ENCODE data around the gene KPNA3. TPM values are rescaled to one million over a fixed set of nuclear protein-coding genes. Genes with fewer than 3 reads are reported as not detected.

Gene KPNA3
- total and polyA plus RNA-seq, 4 donors = 16.2 to 41.6 (median 24.1) TPM

- ATAC-seq (ENCODE audit: insufficient read depth, low FRiP score) = no peak
- H3K4me1 ChIP-seq (ENCODE audit: control insufficient read depth in 5 of 5, insufficient read depth in 5 of 5, low read length in 5 of 5) = peaks cover 0 to 53% (median 2%) of the 10 kb centered on the region in 5 donors
- TF ChIP-seq CTCF (IDR thresholded peaks at IDR 0.05; ENCODE audit: control extremely low read depth, extremely low read depth) = no peak
- no peaks in the 10 kb centered on the region for H3K36me3 ChIP-seq (ENCODE audit: control insufficient read depth in 4 of 4, insufficient read depth in 4 of 4, low read length in 4 of 4)
- H3K27ac ChIP-seq (ENCODE audit: low read depth in 1 of 2, low read length in 1 of 2) = no peak overlapping the region
- H3K9ac ChIP-seq (ENCODE audit: insufficient read depth in 1 of 2, low read length in 2 of 2) = no peak overlapping the region
- no peak for DNase-seq
- H3K9me3 ChIP-seq (ENCODE audit: control insufficient read depth in 4 of 4, insufficient read depth in 3 of 4, low read length in 3 of 4) = no peaks in the 10 kb centered on the region
- H3K27me3 ChIP-seq (ENCODE audit: control insufficient read depth in 3 of 3, insufficient read depth in 3 of 3, low read length in 2 of 3) = no peaks in the 10 kb centered on the region
- 89 to 90% methylated on average over 5 of the region's 5 CpGs for WGBS, 2 donors
- H3K4me3 ChIP-seq = no peak overlapping the region
Measured at GRCh38 chr13:49784886-49785570, 7.5 kb downstream of the KPNA3 start.

- Histone ChIP-seq H3K4me1 (ENCODE audit: control insufficient read depth in 5 of 5, insufficient read depth in 5 of 5, low read length in 5 of 5) (peaks cover 0 to 53% (median 0%) of the 10 kb centered on the region in 5 donors), H3K27ac (ENCODE audit: low read depth in 1 of 2, low read length in 1 of 2) (no peak overlapping the region), H3K36me3 (ENCODE audit: control insufficient read depth in 4 of 4, insufficient read depth in 4 of 4, low read length in 4 of 4) (no peaks in the 10 kb centered on the region), H3K4me3 (no peak overlapping the region), H3K9ac (ENCODE audit: insufficient read depth in 1 of 2, low read length in 2 of 2) (no peak overlapping the region), H3K27me3 (ENCODE audit: control insufficient read depth in 3 of 3, insufficient read depth in 3 of 3, low read length in 2 of 3) (no peaks in the 10 kb centered on the region), H3K9me3 (ENCODE audit: control insufficient read depth in 4 of 4, insufficient read depth in 3 of 4, low read length in 3 of 4) (no peaks in the 10 kb centered on the region)
- TF ChIP-seq CTCF (IDR thresholded peaks at IDR 0.05; ENCODE audit: control extremely low read depth, extremely low read depth) = no peak
- 97 to 98% methylated on average over 4 of the region's 4 CpGs for WGBS, 2 donors
- ATAC-seq (ENCODE audit: insufficient read depth, low FRiP score) (no peak), DNase-seq (no peak)
Measured at GRCh38 chr13:49783865-49784264, 8.6 kb downstream of the KPNA3 start.

GRCh38 chr13:49782784-49783183, 9.7 kb downstream of the KPNA3 start:
- no peak overlapping the region for H3K27ac ChIP-seq (ENCODE audit: low read depth in 1 of 2, low read length in 1 of 2)
- no peak overlapping the region for H3K4me3 ChIP-seq
- 90 to 100% methylated on average over 2 of the region's 2 CpGs for WGBS, 2 donors
- no peak overlapping the region for H3K9ac ChIP-seq (ENCODE audit: insufficient read depth in 1 of 2, low read length in 2 of 2)
- TF ChIP-seq CTCF (IDR thresholded peaks at IDR 0.05; ENCODE audit: control extremely low read depth, extremely low read depth) = no peak
- H3K27me3 ChIP-seq (ENCODE audit: control insufficient read depth in 3 of 3, insufficient read depth in 3 of 3, low read length in 2 of 3) = no peaks in the 10 kb centered on the region
- no peak for ATAC-seq (ENCODE audit: insufficient read depth, low FRiP score)
- H3K36me3 ChIP-seq (ENCODE audit: control insufficient read depth in 4 of 4, insufficient read depth in 4 of 4, low read length in 4 of 4) = no peaks in the 10 kb centered on the region
- DNase-seq = no peak
- H3K4me1 ChIP-seq (ENCODE audit: control insufficient read depth in 5 of 5, insufficient read depth in 5 of 5, low read length in 5 of 5) = peaks cover 0 to 48% (median 0%) of the 10 kb centered on the region in 5 donors
- H3K9me3 ChIP-seq (ENCODE audit: control insufficient read depth in 4 of 4, insufficient read depth in 3 of 4, low read length in 3 of 4) = no peaks in the 10 kb centered on the region

DNA sequence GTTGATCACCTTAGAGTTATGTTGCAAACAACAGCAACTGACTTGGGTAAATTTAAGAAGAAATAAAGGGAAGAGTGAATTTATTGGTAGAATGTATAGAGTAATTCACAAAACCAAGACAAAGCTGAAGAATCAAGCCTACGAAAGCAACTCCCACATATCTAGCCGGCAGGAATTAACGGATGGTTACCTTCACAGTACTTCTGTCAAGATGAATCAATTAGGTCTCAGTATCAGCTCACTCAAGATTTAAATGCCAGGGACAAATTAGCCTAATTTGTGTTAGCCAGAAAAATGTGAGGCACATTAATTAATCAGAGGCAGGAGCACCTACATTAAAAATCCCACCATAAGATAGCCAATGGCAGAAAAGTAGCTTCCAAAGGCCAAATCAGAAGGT, 10.7 kb downstream of the KPNA3 start:
- Histone ChIP-seq H3K9me3 (ENCODE audit: control insufficient read depth in 4 of 4, insufficient read depth in 3 of 4, low read length in 3 of 4) (no peaks in the 10 kb centered on the region), H3K4me1 (ENCODE audit: control insufficient read depth in 5 of 5, insufficient read depth in 5 of 5, low read length in 5 of 5) (peaks cover 0 to 46% (median 1%) of the 10 kb centered on the region in 5 donors), H3K36me3 (ENCODE audit: control insufficient read depth in 4 of 4, insufficient read depth in 4 of 4, low read length in 4 of 4) (no peaks in the 10 kb centered on the region), H3K27ac (ENCODE audit: low read depth in 1 of 2, low read length in 1 of 2) (no peak overlapping the region), H3K27me3 (ENCODE audit: control insufficient read depth in 3 of 3, insufficient read depth in 3 of 3, low read length in 2 of 3) (no peaks in the 10 kb centered on the region), H3K4me3 (no peak overlapping the region), H3K9ac (ENCODE audit: insufficient read depth in 1 of 2, low read length in 2 of 2) (no peak overlapping the region)
- TF ChIP-seq CTCF (IDR thresholded peaks at IDR 0.05; ENCODE audit: control extremely low read depth, extremely low read depth) = no peak
- ATAC-seq (ENCODE audit: insufficient read depth, low FRiP score) (no peak), DNase-seq (no peak)
- WGBS, 2 donors = 81 to 99% methylated on average over 3 of the region's 3 CpGs

All from lung (tissue), 12 donors.